GM12891 (cell line): Measurements from ENCODE around the gene FAM174C.

Experiments used
- PAX5 ChIP-seq: IDR thresholded peaks from 2 replicates; pipeline ENCODE4 v1.6.1; 2011; ENCODE audit warnings: low read length, moderate library complexity, mild to moderate bottlenecking; ENCODE audit not compliant: insufficient read depth, severe bottlenecking
- POLR2A ChIP-seq: IDR thresholded peaks from 2 replicates; pipeline ENCODE4 v1.6.1; 2011; ENCODE audit warnings: low read depth, low read length, control low read depth
- POLR2AphosphoS5 ChIP-seq: IDR thresholded peaks from 2 replicates; pipeline ENCODE4 v1.6.1; 2011; ENCODE audit warnings: low read depth, low read length, control low read depth
- POU2F2 ChIP-seq: IDR thresholded peaks from 2 replicates; pipeline ENCODE4 v1.6.1; 2011; ENCODE audit warnings: low read depth, mild to moderate bottlenecking, control low read depth, low read length, moderate library complexity
- SPI1 ChIP-seq: IDR thresholded peaks from 2 replicates; pipeline ENCODE4 v1.6.1; 2011; ENCODE audit warnings: low read depth, low read length, control low read depth
- TAF1 ChIP-seq: IDR thresholded peaks from 2 replicates; pipeline ENCODE4 v1.6.1; 2011; ENCODE audit warnings: low read depth, low read length, control low read depth

DNA sequence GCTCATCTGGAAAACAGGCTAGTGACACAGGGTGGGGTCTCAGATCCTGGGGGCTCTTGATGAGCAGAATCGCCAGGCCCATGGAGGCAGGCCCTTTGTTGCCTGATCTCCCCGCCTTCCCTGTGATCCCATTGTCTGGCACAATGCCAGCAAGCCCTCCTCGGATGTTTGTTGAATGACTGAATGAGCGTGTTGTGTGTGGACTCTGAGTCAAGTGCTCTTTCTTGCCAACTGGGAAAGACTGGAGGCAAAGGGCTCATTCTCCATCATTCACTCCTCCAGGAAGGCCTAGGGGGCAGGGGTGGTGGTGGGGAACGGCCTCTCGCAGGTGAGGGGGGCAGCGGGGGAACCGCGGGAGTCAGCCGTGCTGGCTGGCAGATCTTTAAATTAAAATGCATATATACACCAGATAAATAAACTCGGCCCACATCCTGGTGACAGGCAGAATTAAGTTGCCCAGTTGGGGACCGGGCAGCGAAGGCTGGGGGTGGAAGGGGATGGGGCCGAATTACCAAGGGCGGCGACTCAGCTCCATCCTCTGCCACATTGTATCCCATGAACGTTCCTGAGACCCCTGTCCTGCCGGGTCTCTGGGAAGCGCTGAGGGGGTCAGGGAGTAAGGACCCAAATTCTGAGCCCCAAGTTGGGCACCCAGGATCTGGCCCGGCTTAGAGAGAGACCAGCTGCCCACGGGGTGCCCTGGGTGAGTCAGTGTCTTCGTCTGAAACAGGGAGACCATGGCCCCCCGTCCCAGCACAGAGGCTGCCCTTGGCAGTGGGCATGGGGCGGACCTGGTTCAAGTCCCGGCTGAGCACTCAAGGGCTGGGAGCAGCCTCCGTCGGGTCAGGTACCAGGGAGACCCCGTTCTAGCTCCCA is 34.9 kb downstream of the FAM174C start:
- TF ChIP-seq POLR2A (no peak), POLR2AphosphoS5 (no peak), SPI1 (no peak), TAF1 (no peak), POU2F2 (no peak), PAX5 (no peak)
